HepG2 (cell line): ENCODE data around the gene AGPAT2. TPM values are rescaled to one million over a fixed set of nuclear protein-coding genes. Genes with fewer than 3 reads are reported as not detected.

Source experiments
- FIP1L1 ChIP-seq: fragments of 200-400 bp; formaldehyde crosslinking; IDR thresholded peaks from 2 replicates; pipeline ENCODE4 v1.6.1; 2018; ENCODE audit warnings: low read depth, mild to moderate bottlenecking, low read length, moderate library complexity, borderline replicate concordance; ENCODE audit not compliant: insufficient read depth
- HDAC2 ChIP-seq: sonication (generic); formaldehyde crosslinking; IDR thresholded peaks from 2 replicates; pipeline ENCODE4 v1.4.0; 2020; ENCODE audit warnings: missing genetic modification reagents
- HMG20A ChIP-seq: IDR thresholded peaks from 2 replicates; pipeline ENCODE4 v1.6.1; 2016; ENCODE audit warnings: borderline replicate concordance
- HNRNPL ChIP-seq: fragments of 200-400 bp; formaldehyde crosslinking; IDR thresholded peaks from 2 replicates; pipeline ENCODE4 v1.6.1; 2017; ENCODE audit warnings: mild to moderate bottlenecking, low read depth, low read length
- MAZ ChIP-seq, 2 experiments: sonication (generic) in 1 of 2; formaldehyde crosslinking in 1 of 2; IDR thresholded peaks; 2 replicates each; pipeline versions ENCODE4 v1.5.0 to v1.6.1; 2012 to 2020; ENCODE audit warnings: low read depth in 2 of 2, mild to moderate bottlenecking in 2 of 2, borderline replicate concordance in 1 of 2, improper control_type of control experiment in 1 of 2, low read length in 1 of 2, missing genetic modification reagents in 1 of 2, moderate library complexity in 1 of 2
- MYPOP ChIP-seq: sonication (generic); formaldehyde crosslinking; IDR thresholded peaks from 2 replicates; pipeline ENCODE4 v1.8.1; 2023; ENCODE audit warnings: mild to moderate bottlenecking, moderate library complexity, missing genetic modification reagents
- TCF12 ChIP-seq, 2 experiments: fragments of 450-650 bp in 1 of 2; sonication (generic) in 1 of 2; formaldehyde crosslinking in 1 of 2; IDR thresholded peaks; 2 replicates each; pipeline versions ENCODE4 v1.6.1 to v1.8.0; 2017 to 2022; ENCODE audit warnings: antibody characterized with exemption in 1 of 2, mild to moderate bottlenecking in 1 of 2, missing genetic modification reagents in 1 of 2, moderate library complexity in 1 of 2
- TFAP4 ChIP-seq: sonication (generic); IDR thresholded peaks from 2 replicates; pipeline ENCODE4 v1.6.1; 2016; ENCODE audit warnings: low read depth, borderline replicate concordance
- ZGPAT ChIP-seq: IDR thresholded peaks from 2 replicates; pipeline ENCODE4 v1.6.1; 2016; ENCODE audit warnings: mild to moderate bottlenecking
- ZNF124 ChIP-seq: sonication (generic); formaldehyde crosslinking; IDR thresholded peaks from 2 replicates; pipeline ENCODE4 v1.4.0; 2020; ENCODE audit warnings: missing genetic modification reagents
- ZNF264 ChIP-seq: sonication (generic); formaldehyde crosslinking; IDR thresholded peaks from 2 replicates; pipeline ENCODE4 v1.4.0; 2020; ENCODE audit warnings: missing genetic modification reagents
- ZNF572 ChIP-seq: sonication (generic); formaldehyde crosslinking; IDR thresholded peaks from 2 replicates; pipeline ENCODE4 v1.5.1; 2020; ENCODE audit warnings: mild to moderate bottlenecking, missing genetic modification reagents
- ZNF772 ChIP-seq: sonication (generic); formaldehyde crosslinking; IDR thresholded peaks from 2 replicates; pipeline ENCODE4 v1.5.0; 2020; ENCODE audit warnings: mild to moderate bottlenecking, missing genetic modification reagents
- ZNF790 ChIP-seq: sonication (generic); formaldehyde crosslinking; IDR thresholded peaks from 2 replicates; pipeline ENCODE4 v1.8.0; 2022; ENCODE audit warnings: missing genetic modification reagents, mild to moderate bottlenecking, borderline replicate concordance
- ZNF883 ChIP-seq: sonication (generic); formaldehyde crosslinking; IDR thresholded peaks from 2 replicates; pipeline ENCODE4 v1.5.1; 2020; ENCODE audit warnings: mild to moderate bottlenecking, missing genetic modification reagents; ENCODE audit errors: not compliant biosample characterization
- polyA plus RNA-seq, 8 experiments: library from polyadenylated mRNA; depleted of rRNA in 3 of 8; stranded (reverse) in 7 of 8; unstranded in 1 of 8; fragments of >200 nt; fragmentation: Illumina TruSeq in 4 of 8; extraction: Trizol in 4 of 8; gene quantifications; 2 replicates each; pipeline versions ENCODE4 v1.2.1 to v1.2.3, GENCODE V29; 2011 to 2016; ENCODE audit warnings: low read depth in 4 of 8, missing spikeins in 1 of 8, mixed read lengths in 1 of 8; ENCODE audit not compliant: insufficient read depth in 1 of 8
- total RNA-seq, 5 experiments: library from RNA; depleted of rRNA; stranded (reverse); fragments of >200 nt; fragmentation: Illumina TruSeq; extraction: Trizol; gene quantifications; 2 replicates each; pipeline ENCODE4 v1.2.3, GENCODE V29; 2016; ENCODE audit warnings: low read depth in 1 of 5
- TF ChIP-seq, protein P1 (sequence below): sonication (generic); formaldehyde crosslinking; IDR thresholded peaks from 2 replicates; pipeline ENCODE4 v1.5.0; 2020; ENCODE audit warnings: mild to moderate bottlenecking, missing genetic modification reagents
- TF ChIP-seq, protein P2 (sequence below): sonication (generic); formaldehyde crosslinking; IDR thresholded peaks from 2 replicates; pipeline ENCODE4 v1.9.0; 2022; ENCODE audit warnings: missing genetic modification reagents, mild to moderate bottlenecking, borderline replicate concordance
- TF ChIP-seq, protein P3 (sequence below): sonication (generic); formaldehyde crosslinking; IDR thresholded peaks from 2 replicates; pipeline ENCODE4 v1.5.0; 2020; ENCODE audit warnings: missing genetic modification reagents, mild to moderate bottlenecking, borderline replicate concordance

AGPAT2 gene
- total and polyA plus RNA-seq, 2 of the 13 experiments (the other 11 are each of a cell fraction or from before 2014, with no cell fraction given) = 3.9 to 25.8 TPM

DNA sequence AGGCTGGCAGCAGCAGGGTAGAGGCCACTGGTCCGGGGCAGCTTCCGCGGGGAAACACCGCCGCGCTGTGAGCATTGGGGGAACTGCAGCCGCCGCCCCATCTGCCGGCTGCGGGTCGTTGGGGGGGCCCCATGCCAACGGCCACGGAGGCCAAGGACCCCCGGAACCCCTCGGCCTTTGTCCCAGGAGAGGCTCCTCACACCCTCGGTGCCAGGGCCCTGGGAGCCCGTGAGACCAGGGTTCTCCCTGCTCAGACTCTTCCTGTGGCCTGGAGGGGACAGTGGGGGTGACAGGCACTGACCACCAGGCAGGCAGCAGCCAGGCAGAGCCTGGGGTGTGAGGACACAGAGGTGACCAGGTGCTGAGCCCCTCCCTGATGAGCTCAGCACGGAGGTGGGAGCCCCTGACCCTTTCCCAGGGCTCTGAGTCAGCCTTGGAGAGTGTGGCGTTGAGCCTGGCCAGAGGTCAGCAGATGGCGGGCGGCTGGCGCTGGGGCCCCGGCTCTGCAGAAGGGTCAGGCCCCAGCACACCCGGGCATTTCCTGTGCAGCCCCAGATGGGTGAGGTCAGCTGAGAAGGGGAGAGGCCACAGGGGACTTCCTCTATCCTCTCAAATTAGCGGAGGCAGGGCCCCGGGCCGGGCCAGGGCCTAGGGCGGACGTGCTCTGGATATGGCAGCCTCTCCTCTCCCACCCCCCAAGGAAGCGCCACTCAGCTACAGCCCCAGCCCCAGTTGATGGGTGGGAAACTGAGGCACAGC, 42.5 kb downstream of the AGPAT2 start (continued):
- TF ChIP-seq, protein P1, sequence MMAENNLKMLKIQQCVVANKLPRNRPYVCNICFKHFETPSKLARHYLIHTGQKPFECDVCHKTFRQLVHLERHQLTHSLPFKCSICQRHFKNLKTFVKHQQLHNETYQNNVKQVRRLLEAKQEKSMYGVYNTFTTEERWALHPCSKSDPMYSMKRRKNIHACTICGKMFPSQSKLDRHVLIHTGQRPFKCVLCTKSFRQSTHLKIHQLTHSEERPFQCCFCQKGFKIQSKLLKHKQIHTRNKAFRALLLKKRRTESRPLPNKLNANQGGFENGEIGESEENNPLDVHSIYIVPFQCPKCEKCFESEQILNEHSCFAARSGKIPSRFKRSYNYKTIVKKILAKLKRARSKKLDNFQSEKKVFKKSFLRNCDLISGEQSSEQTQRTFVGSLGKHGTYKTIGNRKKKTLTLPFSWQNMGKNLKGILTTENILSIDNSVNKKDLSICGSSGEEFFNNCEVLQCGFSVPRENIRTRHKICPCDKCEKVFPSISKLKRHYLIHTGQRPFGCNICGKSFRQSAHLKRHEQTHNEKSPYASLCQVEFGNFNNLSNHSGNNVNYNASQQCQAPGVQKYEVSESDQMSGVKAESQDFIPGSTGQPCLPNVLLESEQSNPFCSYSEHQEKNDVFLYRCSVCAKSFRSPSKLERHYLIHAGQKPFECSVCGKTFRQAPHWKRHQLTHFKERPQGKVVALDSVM (CRISPR knock-in tag) = peak; percentile 22; the same call in 1 of the 2 replicates
- TF ChIP-seq HMG20A (CRISPR knock-in tag) (peak; percentile 26; the same call in 1 of the 2 replicates), FIP1L1 (no peak), ZNF883 (CRISPR knock-in tag) (peak; percentile 17), ZGPAT (CRISPR knock-in tag) (peak; percentile 70; the same call in 1 of the 2 replicates), HNRNPL (peak; percentile 89), ZNF790 (CRISPR knock-in tag) (0 out of 2 replicates have a peak, but pooled peaks have one; percentile 46), ZNF124 (CRISPR knock-in tag) (0 out of 2 replicates have a peak, but pooled peaks have one; percentile 18), TCF12 (IDR thresholded peaks at IDR 0.05) (no peak), TCF12 (CRISPR knock-in tag; IDR thresholded peaks at IDR 0.05) (peak; percentile 86), ZNF772 (CRISPR knock-in tag) (0 out of 2 replicates have a peak, but pooled peaks have one; percentile 50), HDAC2 (0 out of 2 replicates have a peak, but pooled peaks have one; percentile 24), MYPOP (CRISPR knock-in tag) (peak; percentile 43; the same call in 1 of the 2 replicates), ZNF264 (CRISPR knock-in tag) (no peak), MAZ (IDR thresholded peaks at IDR 0.05; ENCODE audit: borderline replicate concordance, low read depth, low read length) (0 out of 2 replicates have a peak, but pooled peaks have one; percentile 37), MAZ (CRISPR knock-in tag; IDR thresholded peaks at IDR 0.05; ENCODE audit: low read depth) (peak; percentile 40; the same call in 1 of the 2 replicates), ZNF572 (0 out of 2 replicates have a peak, but pooled peaks have one; percentile 77), TFAP4 (peak; percentile 89; the same call in 1 of the 2 replicates)
- TF ChIP-seq, protein P2, sequence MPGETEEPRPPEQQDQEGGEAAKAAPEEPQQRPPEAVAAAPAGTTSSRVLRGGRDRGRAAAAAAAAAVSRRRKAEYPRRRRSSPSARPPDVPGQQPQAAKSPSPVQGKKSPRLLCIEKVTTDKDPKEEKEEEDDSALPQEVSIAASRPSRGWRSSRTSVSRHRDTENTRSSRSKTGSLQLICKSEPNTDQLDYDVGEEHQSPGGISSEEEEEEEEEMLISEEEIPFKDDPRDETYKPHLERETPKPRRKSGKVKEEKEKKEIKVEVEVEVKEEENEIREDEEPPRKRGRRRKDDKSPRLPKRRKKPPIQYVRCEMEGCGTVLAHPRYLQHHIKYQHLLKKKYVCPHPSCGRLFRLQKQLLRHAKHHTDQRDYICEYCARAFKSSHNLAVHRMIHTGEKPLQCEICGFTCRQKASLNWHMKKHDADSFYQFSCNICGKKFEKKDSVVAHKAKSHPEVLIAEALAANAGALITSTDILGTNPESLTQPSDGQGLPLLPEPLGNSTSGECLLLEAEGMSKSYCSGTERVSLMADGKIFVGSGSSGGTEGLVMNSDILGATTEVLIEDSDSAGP (CRISPR knock-in tag) = peak; percentile 56; the same call in 1 of the 2 replicates
- TF ChIP-seq, protein P3, sequence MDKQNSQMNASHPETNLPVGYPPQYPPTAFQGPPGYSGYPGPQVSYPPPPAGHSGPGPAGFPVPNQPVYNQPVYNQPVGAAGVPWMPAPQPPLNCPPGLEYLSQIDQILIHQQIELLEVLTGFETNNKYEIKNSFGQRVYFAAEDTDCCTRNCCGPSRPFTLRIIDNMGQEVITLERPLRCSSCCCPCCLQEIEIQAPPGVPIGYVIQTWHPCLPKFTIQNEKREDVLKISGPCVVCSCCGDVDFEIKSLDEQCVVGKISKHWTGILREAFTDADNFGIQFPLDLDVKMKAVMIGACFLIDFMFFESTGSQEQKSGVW = no peak
